Kidney (tissue), 14 donors: Measurements from ENCODE around the gene CGNL1. TPM values are rescaled to one million over a fixed set of nuclear protein-coding genes. Genes with fewer than 3 reads are reported as not detected.

ENCODE experiments used
- DNase-seq, 5 donors: peaks; one replicate each; pipeline ENCODE4 v3.0.0-alpha.2; 2013 to 2020
- FAIRE-seq: peaks from 2 replicates; lab custom pipeline; 2012; peaks lifted over from hg19 to GRCh38; lab: Jason Lieb, UNC
- H3K27ac ChIP-seq, 2 donors: one replicate each; pipeline ENCODE4 v1.7.0; 2013; ENCODE audit warnings: low read depth in 2 of 2, low read length in 2 of 2, inconsistent platforms in 1 of 2
- H3K27me3 ChIP-seq: one replicate; pipeline ENCODE4 v1.7.1; 2013; ENCODE audit warnings: low read length, inconsistent platforms; ENCODE audit not compliant: control insufficient read depth, insufficient read depth
- H3K36me3 ChIP-seq, 3 donors: one replicate each; pipeline versions ENCODE4 v1.7.0 to v1.7.1; 2013; ENCODE audit warnings: low read length in 3 of 3, control low read depth in 1 of 3, inconsistent platforms in 1 of 3; ENCODE audit not compliant: insufficient read depth in 3 of 3, control insufficient read depth in 2 of 3
- H3K4me1 ChIP-seq, 3 donors: one replicate each; pipeline versions ENCODE4 v1.7.0 to v1.7.1; 2013; ENCODE audit warnings: low read length in 3 of 3, inconsistent platforms in 1 of 3, low read depth in 1 of 3; ENCODE audit not compliant: control insufficient read depth in 2 of 3, insufficient read depth in 2 of 3
- H3K4me3 ChIP-seq, 3 donors: one replicate each; pipeline versions ENCODE4 v1.7.0 to v1.8.1; 2013; ENCODE audit warnings: low read length in 3 of 3, control low read depth in 1 of 3, inconsistent platforms in 1 of 3
- H3K9ac ChIP-seq, 3 donors: one replicate each; pipeline versions ENCODE4 v1.7.0 to v1.7.1; 2013; ENCODE audit warnings: low read length in 3 of 3, control low read depth in 1 of 3, inconsistent platforms in 1 of 3
- H3K9me3 ChIP-seq, 3 donors: one replicate each; pipeline versions ENCODE4 v1.7.0 to v1.7.1; 2013; ENCODE audit warnings: low read length in 3 of 3, control low read depth in 1 of 3, inconsistent platforms in 1 of 3; ENCODE audit not compliant: control insufficient read depth in 2 of 3, insufficient read depth in 1 of 3
- CTCF ChIP-seq: IDR thresholded peaks from 3 replicates; pipeline ENCODE4 v1.5.1; 2012; ENCODE audit warnings: mild to moderate bottlenecking, moderate library complexity, borderline replicate concordance; ENCODE audit not compliant: insufficient read depth; ENCODE audit errors: extremely low read depth
- intact Hi-C: fragments of 100-400 bp; cut with DNase I; formaldehyde crosslinking; loops from one replicate; pipeline ENCODE4 v1.11.1; 2022
- polyA plus RNA-seq: library from polyadenylated mRNA; stranded (reverse); fragments of 350-450 nt; fragmentation: Illumina TruSeq; extraction: RNeasy Lipid Tissue Mini Kit (QIAGEN cat#74804); gene quantifications from one replicate; pipeline ENCODE4 v1.2.3, GENCODE V29; 2014; ENCODE audit warnings: low read depth, low replicate concordance; ENCODE audit not compliant: insufficient read depth
- total RNA-seq: library from RNA; stranded (reverse); fragmentation: NEBNext Ultra II Directional; extraction: Animal tissue kit (Norgen Biotek cat#: 25700); gene quantifications from one replicate; pipeline ENCODE4 v1.2.1, GENCODE V29; 2021
- donor health status: control.
- donor health status: control.
- donor health status: control.
- donor health status: control.
- donor health status: control.
- donor health status: DM: yes; HTN: yes; CAD: no.
- donor health status: Normal renal cell carcinoma (clear cell type).

Gene CGNL1
- total and polyA plus RNA-seq, 2 donors from 2014 or later, result 62.0 to 81.5 TPM

DNA sequence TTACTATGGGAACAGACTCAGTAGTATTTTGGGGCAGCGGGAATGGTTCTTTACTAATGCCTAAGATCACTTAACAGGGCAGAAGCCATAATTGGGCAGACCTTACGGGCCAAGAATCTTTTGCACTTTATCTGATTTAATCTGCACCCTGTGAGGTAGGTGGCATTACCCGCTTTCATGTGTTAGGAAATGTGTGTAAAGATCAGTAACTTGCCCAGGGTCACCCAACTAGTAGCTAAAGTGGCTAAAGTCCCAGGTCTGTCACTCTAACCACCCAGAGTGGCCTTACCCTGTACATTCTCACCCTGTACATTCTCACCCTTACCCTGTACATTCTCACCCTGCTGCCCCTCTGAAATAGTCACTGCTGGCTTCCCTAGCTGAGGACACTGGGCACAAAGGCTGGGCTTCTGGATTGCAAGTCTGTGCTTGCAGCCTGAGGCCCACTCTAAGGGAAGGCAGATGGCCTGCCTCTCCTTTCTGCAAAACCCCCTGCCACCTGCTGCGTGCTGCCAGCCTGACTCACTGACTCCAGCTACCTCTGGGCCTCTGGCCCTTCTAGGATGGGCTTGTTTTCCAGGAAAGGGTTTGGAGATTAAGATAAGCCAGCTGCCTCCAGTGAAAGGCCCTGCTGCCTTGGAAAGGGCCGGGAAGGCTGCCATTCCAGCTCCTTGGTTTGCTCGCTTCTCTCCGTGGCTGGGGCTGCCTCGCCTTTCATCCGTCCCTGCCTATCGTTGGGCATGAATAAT, 177.9 kb downstream of the CGNL1 start:
- intact Hi-C loops, result no loop called here
- no peak for FAIRE-seq
- peak overlapping the region in 1 of 3 donors; percentile 30 for H3K9ac ChIP-seq
- H3K27ac ChIP-seq, result peak overlapping the region; percentile 72 to 90
- no peaks in the 10 kb centered on the region for H3K9me3 ChIP-seq
- TF ChIP-seq CTCF, result no peak
- DNase-seq, result no peak
- H3K4me3 ChIP-seq, result no peak overlapping the region
- H3K36me3 ChIP-seq, result peaks cover 0 to 13% (median 7%) of the 10 kb centered on the region in 3 donors
- no peaks in the 10 kb centered on the region for H3K27me3 ChIP-seq
- H3K4me1 ChIP-seq, result peaks cover 4 to 54% (median 51%) of the 10 kb centered on the region in 3 donors

DNA sequence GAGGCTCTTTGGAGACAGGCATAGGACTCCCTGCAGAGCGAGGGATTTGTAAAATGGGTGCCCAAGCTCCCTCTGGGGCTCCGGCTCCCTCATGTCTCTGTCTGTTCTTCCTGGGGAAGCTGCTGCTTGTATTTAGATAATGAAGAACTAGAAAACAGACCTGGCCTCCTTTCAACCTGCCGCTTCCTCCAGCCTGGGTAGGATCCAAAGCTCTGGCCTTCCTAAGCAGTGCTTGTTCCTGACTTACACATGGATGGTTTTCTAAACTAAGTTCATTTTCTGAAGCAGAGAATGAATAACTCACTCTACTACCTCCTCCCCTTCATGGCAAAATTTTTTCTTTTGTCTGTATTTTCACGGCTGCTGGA, 178.5 kb downstream of the CGNL1 start:
- Histone ChIP-seq H3K4me3 (no peak overlapping the region), H3K4me1 (peaks cover 4 to 49% (median 48%) of the 10 kb centered on the region in 3 donors), H3K36me3 (peaks cover 0 to 7% (median 7%) of the 10 kb centered on the region in 3 donors), H3K9ac (peak overlapping the region in 1 of 3 donors; percentile 30), H3K27ac (peak overlapping the region; percentile 72 to 90), H3K9me3 (no peaks in the 10 kb centered on the region), H3K27me3 (no peaks in the 10 kb centered on the region)
- intact Hi-C loops, result no loop called here
- no peak for TF ChIP-seq CTCF
- DNase-seq (no peak), FAIRE-seq (no peak)

DNA sequence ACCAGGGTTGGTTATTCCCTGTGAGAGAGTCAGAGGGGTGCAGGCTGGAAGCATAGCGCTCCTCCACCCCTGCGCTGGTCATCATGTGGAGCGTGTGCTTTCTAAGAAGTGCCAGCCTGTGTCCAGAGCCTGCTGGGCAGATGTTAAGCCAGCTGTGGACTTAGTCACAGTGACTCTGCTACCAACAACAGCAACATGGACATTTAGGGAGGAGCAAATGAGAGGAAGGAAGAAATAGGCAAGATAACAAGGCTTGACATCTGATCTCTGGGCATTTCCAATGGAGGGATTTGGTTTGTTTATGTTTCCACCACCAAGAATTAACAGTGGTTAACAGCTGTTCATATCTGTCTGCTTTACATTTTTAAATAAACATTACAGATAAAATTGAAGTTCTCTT, 179.0 kb downstream of the CGNL1 start:
- FAIRE-seq (no peak), DNase-seq (no peak)
- Histone ChIP-seq H3K36me3 (peaks cover 0 to 7% (median 7%) of the 10 kb centered on the region in 3 donors), H3K9me3 (no peaks in the 10 kb centered on the region), H3K4me3 (no peak overlapping the region), H3K4me1 (peaks cover 4 to 49% (median 45%) of the 10 kb centered on the region in 3 donors), H3K27me3 (no peaks in the 10 kb centered on the region), H3K9ac (no peak overlapping the region), H3K27ac (peak overlapping the region; percentile 72 to 90)
- intact Hi-C loops, result no loop called here
- no peak for TF ChIP-seq CTCF

- Histone ChIP-seq H3K4me3 (no peak overlapping the region), H3K36me3 (peaks cover 0 to 7% (median 7%) of the 10 kb centered on the region in 3 donors), H3K9ac (no peak overlapping the region), H3K27me3 (no peaks in the 10 kb centered on the region), H3K27ac (no peak overlapping the region), H3K4me1 (peaks cover 4 to 44% (median 39%) of the 10 kb centered on the region in 3 donors), H3K9me3 (no peaks in the 10 kb centered on the region)
- FAIRE-seq (no peak), DNase-seq (no peak)
- TF ChIP-seq CTCF, result no peak
- intact Hi-C loops, result no loop called here
Measured at GRCh38 chr15:57556040-57556439, 179.7 kb downstream of the CGNL1 start.
